SK-N-SH (cell line): ENCODE measurements around the gene MAPT. TPM values are rescaled to one million over a fixed set of nuclear protein-coding genes. Genes with fewer than 3 reads are reported as not detected.
A peak's percentile ranks its signal among the peaks of the same experiment; 100 is the strongest.

Source experiments
- CTCF ChIA-PET: fragments of 300-600, 350-600 bp; formaldehyde crosslinking; extraction: SDS; loops from one replicate; lab custom pipeline; 2021; lab: Yijun Ruan, JAX
- POLR2A ChIA-PET: fragments of 350-600 bp; sonication (Branson Sonifier 250); formaldehyde crosslinking; extraction: SDS; loops from one replicate; lab custom pipeline; 2020; ENCODE audit warnings: antibody characterized with exemption, inconsistent platforms; lab: Yijun Ruan, JAX
- DNase-seq: peaks from one replicate; pipeline ENCODE4 v3.0.0; 2012
- H2AFZ ChIP-seq: fragments of 200-600 bp; sonication (generic); 2 replicates; pipeline ENCODE4 v1.8.1; 2016; ENCODE audit warnings: antibody characterized with exemption, mild to moderate bottlenecking, low read depth
- H3F3A ChIP-seq: fragments of 200-600 bp; sonication (generic); replicated peaks from 2 replicates; pipeline ENCODE3; 2016; ENCODE audit warnings: antibody characterized with exemption, mild to moderate bottlenecking; ENCODE audit not compliant: insufficient read depth
- H3K27ac ChIP-seq, 2 experiments: fragments of 200-500 bp in 1 of 2; fragments of 200-600 bp in 1 of 2; sonication (Bioruptor generic) in 1 of 2; sonication (generic), shearing (Covaris generic) in 1 of 2; 2 replicates each; pipeline versions ENCODE4 v1.5.1 to v1.6.1; 2014 to 2016; ENCODE audit warnings: low read depth in 2 of 2, inconsistent platforms in 1 of 2, low read length in 1 of 2, mild to moderate bottlenecking in 1 of 2, mixed read lengths in 1 of 2
- H3K27me3 ChIP-seq: fragments of 200-600 bp; sonication (generic), shearing (Covaris generic); 2 replicates; pipeline ENCODE4 v1.6.1; 2016; ENCODE audit warnings: mixed run types; ENCODE audit not compliant: insufficient read depth
- H3K36me3 ChIP-seq, 2 experiments: fragments of 200-500 bp in 1 of 2; fragments of 200-600 bp in 1 of 2; sonication (Bioruptor generic) in 1 of 2; sonication (generic) in 1 of 2; replicated peaks in 1 of 2; 2 replicates each; pipeline versions ENCODE3 to v1.5.1; 2014 to 2016; ENCODE audit warnings: low read length in 1 of 2, mild to moderate bottlenecking in 1 of 2; ENCODE audit not compliant: insufficient read depth in 2 of 2, control insufficient read depth in 1 of 2
- H3K4me1 ChIP-seq, 2 experiments: fragments of 200-500 bp in 1 of 2; fragments of 200-600 bp in 1 of 2; sonication (Bioruptor generic) in 1 of 2; sonication (generic), shearing (Covaris generic) in 1 of 2; 2 replicates each; pipeline versions ENCODE4 v1.5.1 to v1.6.1; 2014 to 2016; ENCODE audit warnings: low read depth in 1 of 2, low read length in 1 of 2, mixed run types in 1 of 2; ENCODE audit not compliant: insufficient read depth in 2 of 2, control insufficient read depth in 1 of 2
- H3K4me2 ChIP-seq: fragments of 200-600 bp; sonication (generic), shearing (Covaris generic); 2 replicates; pipeline ENCODE4 v1.6.1; 2017; ENCODE audit warnings: mixed run types
- H3K4me3 ChIP-seq, 2 experiments: fragments of 200-500 bp in 1 of 2; fragments of 200-600 bp in 1 of 2; sonication (Bioruptor generic) in 1 of 2; sonication (generic), shearing (Covaris generic) in 1 of 2; 2 replicates each; pipeline versions ENCODE4 v1.5.1 to v1.8.1; 2014 to 2016; ENCODE audit warnings: low read depth in 2 of 2, inconsistent platforms in 1 of 2, low read length in 1 of 2, mild to moderate bottlenecking in 1 of 2, mixed read lengths in 1 of 2, moderate library complexity in 1 of 2
- H3K79me2 ChIP-seq: fragments of 200-600 bp; sonication (generic); 2 replicates; pipeline ENCODE4 v1.8.1; 2017; ENCODE audit warnings: mild to moderate bottlenecking; ENCODE audit not compliant: insufficient read depth
- H3K9ac ChIP-seq: fragments of 200-600 bp; sonication (generic); 2 replicates; pipeline ENCODE4 v1.6.1; 2017; ENCODE audit warnings: mixed run types
- H3K9me2 ChIP-seq: fragments of 200-600 bp; sonication (generic); 2 replicates; pipeline ENCODE4 v1.6.1; 2017; ENCODE audit warnings: mixed run types
- H3K9me3 ChIP-seq: fragments of 200-600 bp; sonication (generic); 2 replicates; pipeline ENCODE4 v1.6.1; 2017; ENCODE audit warnings: mixed run types, mild to moderate bottlenecking, moderate library complexity
- H4K20me1 ChIP-seq: fragments of 200-600 bp; sonication (generic); 2 replicates; pipeline ENCODE4 v1.6.1; 2017; ENCODE audit warnings: mild to moderate bottlenecking, mixed run types; ENCODE audit not compliant: insufficient read depth
- CHD2 ChIP-seq: fragments of 150-350 bp; IDR thresholded peaks from 2 replicates; pipeline ENCODE4 v1.6.1; 2018; ENCODE audit warnings: low read length; ENCODE audit not compliant: partially characterized antibody
- CTCF ChIP-seq: fragments of 200-600 bp; sonication (generic); IDR thresholded peaks from 2 replicates; pipeline ENCODE4 v1.6.1; 2017; ENCODE audit warnings: antibody characterized with exemption, mild to moderate bottlenecking, moderate library complexity
- EP300 ChIP-seq, 2 experiments: IDR thresholded peaks; 2 replicates each; pipeline versions ENCODE4 v1.4.0 to v1.6.1; 2012; ENCODE audit warnings: borderline replicate concordance in 1 of 2, low read depth in 1 of 2, low read length in 1 of 2
- FOSL2 ChIP-seq: IDR thresholded peaks from 2 replicates; pipeline ENCODE4 v1.4.0; 2012; ENCODE audit warnings: low read depth, mild to moderate bottlenecking, moderate library complexity, borderline replicate concordance
- FOXJ3 ChIP-seq: sonication (generic); formaldehyde crosslinking; IDR thresholded peaks from 2 replicates; pipeline ENCODE4 v1.5.1; 2020; ENCODE audit warnings: mild to moderate bottlenecking, missing genetic modification reagents
- GABPA ChIP-seq: IDR thresholded peaks from 2 replicates; pipeline ENCODE4 v1.4.0; 2012; ENCODE audit warnings: low read depth, mild to moderate bottlenecking
- GATA2 ChIP-seq: sonication (generic); formaldehyde crosslinking; IDR thresholded peaks from 2 replicates; pipeline ENCODE4 v1.5.0; 2020; ENCODE audit warnings: mild to moderate bottlenecking, missing genetic modification reagents
- JUND ChIP-seq: IDR thresholded peaks from 2 replicates; pipeline ENCODE4 v1.4.0; 2012
- MEF2A ChIP-seq: IDR thresholded peaks from 2 replicates; pipeline ENCODE4 v1.4.0; 2012; ENCODE audit warnings: low read depth, borderline replicate concordance
- MXI1 ChIP-seq: IDR thresholded peaks from 2 replicates; pipeline ENCODE4 v1.6.1; 2012; ENCODE audit warnings: mild to moderate bottlenecking, low read depth, low read length, improper control_type of control experiment
- NFIC ChIP-seq: IDR thresholded peaks from 2 replicates; pipeline ENCODE4 v1.4.0; 2012; ENCODE audit warnings: borderline replicate concordance
- POLR2AphosphoS5 ChIP-seq: IDR thresholded peaks from 2 replicates; pipeline ENCODE4 v1.6.1; 2012; ENCODE audit warnings: low read depth, low read length
- RAD21 ChIP-seq: IDR thresholded peaks from 2 replicates; pipeline ENCODE4 v1.6.1; 2012; ENCODE audit warnings: mild to moderate bottlenecking, low read length
- RCOR1 ChIP-seq: fragments of 150-350 bp; IDR thresholded peaks from 2 replicates; pipeline ENCODE4 v1.6.1; 2017; ENCODE audit warnings: antibody characterized with exemption, low read length
- REST ChIP-seq: IDR thresholded peaks from 2 replicates; pipeline ENCODE4 v1.6.1; 2012; ENCODE audit warnings: mild to moderate bottlenecking, low read depth, low read length, moderate library complexity
- RFX5 ChIP-seq: IDR thresholded peaks from 2 replicates; pipeline ENCODE4 v1.6.1; 2012; ENCODE audit warnings: mild to moderate bottlenecking, improper control_type of control experiment, low read length
- RXRA ChIP-seq: IDR thresholded peaks from 2 replicates; pipeline ENCODE4 v1.4.0; 2012; ENCODE audit warnings: low read depth, mild to moderate bottlenecking, borderline replicate concordance
- SMC3 ChIP-seq: IDR thresholded peaks from 2 replicates; pipeline ENCODE4 v1.6.1; 2012; ENCODE audit warnings: low read depth, low read length, improper control_type of control experiment
- TAF1 ChIP-seq: IDR thresholded peaks from 2 replicates; pipeline ENCODE4 v1.6.1; 2012; ENCODE audit warnings: low read depth, mild to moderate bottlenecking, low read length, moderate library complexity, borderline replicate concordance
- TCF12 ChIP-seq: IDR thresholded peaks from 2 replicates; pipeline ENCODE4 v1.4.0; 2012
- TEAD4 ChIP-seq: IDR thresholded peaks from 2 replicates; pipeline ENCODE4 v1.4.0; 2012; ENCODE audit warnings: mild to moderate bottlenecking, borderline replicate concordance; ENCODE audit not compliant: insufficient read depth
- USF1 ChIP-seq: IDR thresholded peaks from 2 replicates; pipeline ENCODE4 v1.4.0; 2012; ENCODE audit warnings: low read depth, borderline replicate concordance
- YY1 ChIP-seq: IDR thresholded peaks from 2 replicates; pipeline ENCODE4 v1.4.0; 2012; ENCODE audit warnings: low read depth, mild to moderate bottlenecking
- ZBTB33 ChIP-seq: IDR thresholded peaks from 2 replicates; pipeline ENCODE4 v1.4.0; 2012; ENCODE audit warnings: low read depth, borderline replicate concordance
- WGBS: methylation state at CpG from one replicate; pipeline ENCODE4 v1.1.6; 2017; ENCODE audit warnings: low lambda C conversion rate; 5-methylcytosine and 5-hydroxymethylcytosine counted together
- polyA plus RNA-seq, 3 experiments: library from polyadenylated mRNA; depleted of rRNA; stranded (reverse); fragments of >200 nt; gene quantifications; 2 replicates each; pipeline ENCODE4 v1.2.3, GENCODE V29; 2012

MAPT gene
- polyA plus RNA-seq, 1 of the 3 experiments (the other 2 are of a cell fraction), result 0.74 TPM

GRCh38 chr17:46002311-46002972, 108.1 kb downstream of the MAPT start:
- H3K9me3 ChIP-seq, result no peaks in the 10 kb centered on the region
- DNase-seq, result peak; percentile 89
- POLR2A ChIA-PET, result no interaction called here
- H3K27me3 ChIP-seq, result no peaks in the 10 kb centered on the region
- H3K27ac ChIP-seq, result no peak overlapping the region
- H4K20me1 ChIP-seq, result no peaks in the 10 kb centered on the region
- WGBS, result 19% methylated on average over 8 of the region's 8 CpGs
- no peak overlapping the region for H3K4me2 ChIP-seq
- no peaks in the 10 kb centered on the region for H3K9me2 ChIP-seq
- H3K4me3 ChIP-seq, result no peak overlapping the region
- no peak overlapping the region for H3K9ac ChIP-seq
- no peaks in the 10 kb centered on the region for H3F3A ChIP-seq
- peaks cover 0 to 9% of the 10 kb centered on the region in 2 experiments; a peak in 1 of 4 replicates for H3K4me1 ChIP-seq
- CTCF ChIA-PET, result interaction anchor here (0.6 to 8.5 kb wide), 52 partner anchors 11 to 940 kb away, joined by 3 to 104 read pairs (median 4); partner anchors contain the start of genes ACBD4 and KANSL1
- peak overlapping the region; percentile 4; the same call in 1 of the 2 replicates for H2AFZ ChIP-seq
- TF ChIP-seq POLR2AphosphoS5, result no peak
- TF ChIP-seq USF1, result no peak
- TF ChIP-seq FOXJ3 (CRISPR knock-in tag), result no peak
- TF ChIP-seq MEF2A, result no peak
- TF ChIP-seq TEAD4, result no peak
- TF ChIP-seq EP300 (IDR thresholded peaks at IDR 0.05; ENCODE audit: borderline replicate concordance in 1 of 2, low read depth in 1 of 2, low read length in 1 of 2), result no peak
- no peak for TF ChIP-seq GABPA
- no peak for TF ChIP-seq NFIC
- TF ChIP-seq REST, result no peak
- no peak for TF ChIP-seq JUND
- TF ChIP-seq GATA2 (CRISPR knock-in tag), result no peak
- TF ChIP-seq TAF1, result no peak
- TF ChIP-seq TCF12, result no peak
- TF ChIP-seq CTCF, result peak; percentile 98
- peak; percentile 89 for TF ChIP-seq SMC3
- TF ChIP-seq RXRA, result no peak
- 0 out of 2 replicates have a peak, but pooled peaks have one; percentile 24 for TF ChIP-seq RCOR1
- TF ChIP-seq ZBTB33, result no peak
- no peak for TF ChIP-seq FOSL2
- peak; percentile 96 for TF ChIP-seq RAD21
- TF ChIP-seq RFX5, result 0 out of 2 replicates have a peak, but pooled peaks have one; percentile 33
- TF ChIP-seq CHD2, result peak; percentile 17
- TF ChIP-seq YY1, result no peak
- no peak for TF ChIP-seq MXI1
- no peaks in the 10 kb centered on the region for H3K36me3 ChIP-seq
- H3K79me2 ChIP-seq, result no peaks in the 10 kb centered on the region
